Activated T-helper 1 cell treated with Interleukin-2 at 50 U/mL for 16 hours (primary cell): ENCODE data around the gene ARHGEF6.
A peak's percentile ranks its signal among the peaks of the same experiment; 100 is the strongest.

Experiments
- DNase-seq: peaks from one replicate; pipeline ENCODE4 v3.0.0-alpha.2; 2020; ENCODE audit warnings: low read depth

Gene ARHGEF6

DNA sequence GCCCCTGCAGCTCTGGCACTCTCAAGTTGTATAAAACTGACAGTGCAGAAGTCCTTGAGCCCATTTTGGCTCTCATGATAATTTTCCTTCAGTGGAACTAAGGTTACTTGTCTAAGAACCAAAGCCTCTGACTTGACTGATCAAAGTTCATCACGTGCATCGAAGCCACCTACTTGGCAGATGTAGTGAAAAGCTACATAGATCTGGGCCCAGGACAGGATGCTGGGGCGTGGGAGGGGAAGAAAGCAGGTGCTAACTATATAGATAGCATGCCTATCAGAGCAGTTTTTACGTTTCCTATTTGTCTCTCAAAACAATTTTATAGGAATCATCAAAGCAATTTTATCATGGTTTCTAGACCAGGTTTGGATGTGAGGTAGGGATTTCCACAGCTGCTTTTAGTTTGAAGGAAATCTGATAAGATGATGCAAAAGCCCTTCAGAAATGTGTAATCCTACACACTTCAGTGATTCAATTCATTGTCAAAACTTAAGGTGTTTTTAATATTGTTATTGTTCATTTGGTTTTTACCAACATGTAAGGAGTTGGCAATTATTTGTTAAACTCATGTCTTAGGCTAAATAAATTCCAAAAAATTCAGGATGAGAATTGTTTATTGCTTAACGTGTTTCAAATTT is 134.0 kb downstream of the ARHGEF6 start:
- DNase-seq: peak; percentile 22

DNA sequence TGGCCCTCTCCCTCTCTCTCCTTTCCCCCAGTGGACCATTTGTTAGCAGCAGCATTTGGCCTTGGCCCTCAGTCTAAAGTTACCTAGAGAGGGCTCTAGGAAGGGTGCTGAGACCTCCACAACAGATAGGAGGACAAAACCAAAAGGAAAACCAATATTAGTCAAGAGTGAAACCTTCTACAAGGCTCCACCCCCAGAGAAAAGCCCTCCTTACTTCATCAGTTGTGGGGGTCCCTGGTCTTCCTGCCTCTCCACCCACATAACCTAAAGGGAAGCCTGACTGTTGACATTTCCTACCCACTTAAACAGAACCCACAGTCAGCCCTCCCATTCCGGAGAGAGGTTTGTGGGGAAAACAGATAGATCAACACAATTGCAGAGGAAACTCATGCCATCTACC is 137.5 kb downstream of the ARHGEF6 start:
- DNase-seq: no peak

DNA sequence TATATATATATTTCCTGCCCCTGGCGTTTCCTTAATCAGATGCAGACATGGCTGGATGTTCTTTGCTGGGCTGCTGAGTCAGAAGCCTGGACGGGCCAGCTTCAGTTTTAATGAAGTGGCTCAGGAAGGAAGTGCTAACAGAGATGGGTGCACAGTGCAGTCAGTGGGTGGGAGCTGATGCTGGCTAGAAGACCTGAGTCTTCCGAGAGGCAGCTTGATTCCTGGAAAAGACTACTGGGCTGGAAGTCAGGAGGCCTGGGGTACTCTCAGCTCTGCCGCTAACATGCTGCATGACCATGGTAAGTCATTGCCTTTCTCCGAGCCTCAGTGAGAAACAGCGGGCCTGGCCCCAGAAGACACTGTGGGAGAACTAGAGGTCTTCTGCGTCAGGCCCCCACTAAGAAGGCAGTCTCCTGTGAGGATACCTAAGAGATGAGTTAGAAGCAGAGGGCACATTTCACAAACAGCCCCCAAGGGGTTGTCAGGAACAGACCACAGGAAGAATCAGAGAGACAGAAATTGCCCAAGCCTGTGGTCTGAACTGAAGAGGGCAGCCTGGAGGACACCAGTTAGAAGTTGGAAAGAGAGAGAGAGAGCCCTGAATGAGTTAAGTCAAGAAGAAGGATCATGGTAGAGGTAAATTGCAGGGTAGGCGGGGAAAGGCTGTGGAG is 141.1 kb downstream of the ARHGEF6 start:
- DNase-seq: no peak

DNA sequence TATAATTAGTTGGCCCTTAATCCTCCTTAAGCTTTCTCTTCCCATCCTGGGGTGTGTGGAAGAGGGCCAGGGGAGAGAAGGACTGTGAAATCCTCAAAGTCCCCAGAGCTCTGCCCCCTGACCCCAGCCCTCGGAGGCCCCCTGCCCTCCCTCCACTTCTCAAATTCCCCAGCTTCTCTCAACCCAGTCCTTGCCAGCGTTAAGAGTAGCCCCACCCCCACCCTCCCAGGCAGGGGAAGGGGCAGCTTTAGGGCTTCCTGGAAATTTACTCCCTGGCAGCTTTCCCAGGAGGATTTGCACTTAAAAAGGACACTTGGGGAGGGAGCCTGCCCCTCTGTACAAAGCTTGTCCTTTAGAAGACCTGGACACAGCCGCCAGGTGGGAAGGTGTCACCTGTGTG is 144.6 kb downstream of the ARHGEF6 start:
- DNase-seq: no peak

- no peak for DNase-seq
These were observed 145.5 kb downstream of the ARHGEF6 start for GRCh38 chrX:136635235-136635634.

- DNase-seq: no peak
These were observed 149.9 kb downstream of the ARHGEF6 start for GRCh38 chrX:136630881-136631280.

DNA sequence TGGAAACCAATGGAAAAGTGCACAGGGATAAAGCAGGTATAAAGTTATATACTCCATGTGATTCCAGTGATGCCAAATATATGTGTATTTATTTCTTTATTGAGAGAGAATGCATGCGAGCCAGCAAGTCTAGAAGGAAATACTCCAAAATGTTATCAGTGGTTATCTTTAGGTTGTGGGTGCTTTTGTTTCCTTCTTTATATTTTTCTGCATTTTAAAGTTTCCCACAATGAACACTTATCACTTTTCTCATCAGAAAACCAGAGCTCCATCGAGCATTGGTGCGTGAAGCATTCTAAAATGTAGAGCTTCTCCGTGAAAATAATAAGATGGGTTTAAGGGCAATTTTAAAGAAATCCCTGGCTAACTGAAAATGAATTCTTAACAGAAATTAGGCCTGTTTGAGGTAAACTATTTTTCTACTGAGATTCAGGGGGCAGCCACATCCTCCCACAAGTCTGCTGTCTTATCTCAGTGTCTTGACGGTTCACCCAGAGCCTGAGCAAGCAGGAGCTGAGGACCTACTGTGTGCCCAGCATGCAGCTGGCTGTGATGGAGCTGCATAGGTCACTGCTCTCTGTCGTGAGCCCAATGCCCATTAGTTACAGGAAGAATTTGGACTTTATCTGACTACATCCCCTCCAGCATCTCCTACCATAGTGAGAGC is 151.5 kb downstream of the ARHGEF6 start:
- DNase-seq: no peak

DNA sequence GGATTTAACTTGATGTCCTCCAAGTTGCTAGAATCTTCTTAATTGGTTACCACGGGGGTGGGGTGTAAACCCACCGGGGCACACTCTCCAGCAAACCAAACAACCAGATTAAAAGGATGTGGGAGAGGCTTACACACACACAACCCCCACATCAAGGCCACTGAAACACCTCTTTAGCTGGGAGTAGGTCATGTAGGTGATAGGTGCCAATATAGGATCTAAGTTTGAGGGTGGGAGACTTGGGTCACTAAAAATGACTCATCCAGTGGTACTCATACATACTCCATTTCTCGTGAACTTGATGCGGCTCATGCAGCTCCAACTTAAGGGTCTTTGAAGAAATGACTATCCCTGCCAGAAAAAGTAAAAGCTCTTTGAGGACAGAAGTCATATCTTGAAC is 153.3 kb downstream of the ARHGEF6 start:
- DNase-seq: no peak

DNA sequence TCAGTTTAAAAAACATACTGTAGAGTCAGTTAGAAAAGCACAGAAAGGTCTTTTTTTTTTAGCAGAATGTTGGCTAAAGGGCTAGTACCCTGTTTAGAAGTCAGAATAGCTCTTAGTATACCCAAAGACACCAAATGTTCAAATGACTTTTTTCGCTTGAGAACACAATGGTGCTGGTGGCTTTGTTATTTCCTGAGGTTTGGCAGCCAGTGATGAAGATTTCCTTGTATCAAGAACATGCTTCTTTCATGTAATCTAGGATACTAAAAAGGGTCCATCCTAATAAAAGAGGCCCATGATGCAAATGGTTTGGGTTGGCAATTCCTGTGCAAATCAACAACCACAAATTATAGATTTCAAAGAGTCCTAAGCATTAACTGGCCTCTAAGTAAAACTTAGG is 153.8 kb downstream of the ARHGEF6 start:
- no peak for DNase-seq

GRCh38 chrX:136626237-136626636 is 154.5 kb downstream of the ARHGEF6 start:
- no peak for DNase-seq

DNA sequence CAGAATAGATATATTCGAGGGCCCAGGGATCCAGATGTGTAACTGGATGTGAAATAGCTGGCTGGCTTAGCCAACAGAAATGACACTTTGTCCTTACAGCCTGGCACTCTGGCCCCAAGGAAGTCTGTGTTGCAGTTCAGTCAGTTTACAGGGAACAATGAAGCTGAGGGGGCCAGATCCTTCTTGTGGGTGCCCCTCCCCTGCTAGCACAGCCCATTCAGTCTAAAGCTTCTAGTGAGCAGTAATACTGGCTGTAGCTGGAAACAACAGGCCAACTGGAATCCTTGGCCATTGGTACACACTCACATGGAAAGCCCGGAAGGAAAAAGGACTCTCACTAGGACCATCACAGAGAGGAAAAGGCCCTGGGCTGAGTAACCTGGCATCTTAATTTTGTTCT is 155.5 kb downstream of the ARHGEF6 start:
- no peak for DNase-seq

DNA sequence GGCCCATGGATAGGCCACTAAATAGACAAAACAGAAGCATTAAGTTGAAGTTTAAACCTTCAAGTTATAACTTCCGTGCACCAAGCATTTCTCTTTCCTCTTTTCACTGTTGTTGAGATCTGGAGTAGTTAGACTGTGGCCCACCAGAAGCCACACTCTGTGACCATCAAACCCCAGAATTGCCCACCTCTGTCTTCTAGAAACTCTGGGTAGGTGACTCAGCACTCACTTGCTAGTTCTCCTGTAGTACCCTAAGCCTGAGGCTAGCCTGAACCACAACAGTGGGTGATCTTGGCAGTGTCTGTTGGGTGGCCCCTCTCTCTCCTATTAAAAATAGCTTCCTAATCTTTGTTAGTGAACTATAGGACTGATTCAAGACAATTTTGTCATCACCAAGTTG is 157.3 kb downstream of the ARHGEF6 start:
- DNase-seq: no peak

- DNase-seq: no peak
These were observed 158.2 kb downstream of the ARHGEF6 start for GRCh38 chrX:136622568-136622967.

- no peak for DNase-seq
These were observed 160.0 kb downstream of the ARHGEF6 start for GRCh38 chrX:136620780-136621179.

- no peak for DNase-seq
These were observed 160.7 kb downstream of the ARHGEF6 start for GRCh38 chrX:136619899-136620505.

DNA sequence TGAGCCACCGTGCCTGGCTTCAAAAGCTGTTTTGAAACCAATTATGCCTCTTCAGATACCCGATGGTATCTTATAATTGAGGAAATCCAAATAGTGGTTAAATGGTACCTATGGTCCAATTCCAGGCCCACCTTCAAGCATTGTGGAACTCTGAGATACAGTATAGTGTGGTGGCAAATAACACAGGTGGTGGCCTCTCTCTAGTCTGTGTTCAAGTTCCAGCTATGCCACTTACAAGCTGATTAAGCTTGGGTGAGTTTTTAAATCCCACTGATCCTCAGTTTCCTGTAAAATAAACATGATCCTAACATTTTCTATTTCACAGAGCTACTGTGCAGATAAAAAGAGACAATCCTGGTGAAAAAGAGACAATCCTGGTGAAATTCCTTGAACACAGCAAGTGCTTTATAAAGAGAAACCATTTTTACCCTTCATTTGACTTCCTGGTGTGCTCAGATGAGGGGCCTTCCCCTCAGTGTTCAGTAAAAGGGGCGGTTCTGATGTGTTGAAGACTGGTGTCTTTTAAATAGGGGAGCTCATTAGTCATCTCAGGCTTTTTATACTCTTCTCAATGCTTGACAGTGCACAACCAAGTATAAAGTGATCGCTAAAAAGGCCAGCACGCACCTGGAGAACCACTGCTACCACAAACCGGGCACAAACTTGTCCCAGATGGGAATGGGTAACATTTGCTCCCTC is 163.6 kb downstream of the ARHGEF6 start:
- no peak for DNase-seq
